Nephron (organoid): ENCODE results near the gene TNFSF15.

Experiments used
- H3K27ac Mint-ChIP-seq, 3 experiments: 2 replicates each; pipeline ENCODE4 v1.8.0; 2020; ENCODE audit warnings: mixed read lengths in 3 of 3, mild to moderate bottlenecking in 2 of 3, moderate library complexity in 1 of 3
- H3K27me3 Mint-ChIP-seq: 2 replicates; pipeline ENCODE4 v1.8.0; 2021; ENCODE audit warnings: low read depth, mild to moderate bottlenecking, moderate library complexity, mixed read lengths
- H3K36me3 Mint-ChIP-seq: 2 replicates; pipeline ENCODE4 v1.8.0; 2020; ENCODE audit warnings: low read depth, mixed read lengths
- H3K4me1 Mint-ChIP-seq: 2 replicates; pipeline ENCODE4 v1.8.0; 2020; ENCODE audit warnings: mixed read lengths
- H3K4me3 Mint-ChIP-seq, 3 experiments: 2 replicates each; pipeline ENCODE4 v1.8.0; 2020; ENCODE audit warnings: mild to moderate bottlenecking in 3 of 3, mixed read lengths in 3 of 3, moderate library complexity in 2 of 3
- H3K9me3 Mint-ChIP-seq: 2 replicates; pipeline ENCODE4 v1.8.0; 2020; ENCODE audit warnings: mixed read lengths
- TF ChIP-seq, protein P1 (sequence below), 3 experiments: fragments of 200-600 bp; sonication (generic); IDR thresholded peaks; one replicate each; pipeline ENCODE4 v1.5.0; 2021; ENCODE audit warnings: antibody characterized with exemption in 3 of 3; ENCODE audit not compliant: unreplicated experiment in 3 of 3

TNFSF15 gene

DNA sequence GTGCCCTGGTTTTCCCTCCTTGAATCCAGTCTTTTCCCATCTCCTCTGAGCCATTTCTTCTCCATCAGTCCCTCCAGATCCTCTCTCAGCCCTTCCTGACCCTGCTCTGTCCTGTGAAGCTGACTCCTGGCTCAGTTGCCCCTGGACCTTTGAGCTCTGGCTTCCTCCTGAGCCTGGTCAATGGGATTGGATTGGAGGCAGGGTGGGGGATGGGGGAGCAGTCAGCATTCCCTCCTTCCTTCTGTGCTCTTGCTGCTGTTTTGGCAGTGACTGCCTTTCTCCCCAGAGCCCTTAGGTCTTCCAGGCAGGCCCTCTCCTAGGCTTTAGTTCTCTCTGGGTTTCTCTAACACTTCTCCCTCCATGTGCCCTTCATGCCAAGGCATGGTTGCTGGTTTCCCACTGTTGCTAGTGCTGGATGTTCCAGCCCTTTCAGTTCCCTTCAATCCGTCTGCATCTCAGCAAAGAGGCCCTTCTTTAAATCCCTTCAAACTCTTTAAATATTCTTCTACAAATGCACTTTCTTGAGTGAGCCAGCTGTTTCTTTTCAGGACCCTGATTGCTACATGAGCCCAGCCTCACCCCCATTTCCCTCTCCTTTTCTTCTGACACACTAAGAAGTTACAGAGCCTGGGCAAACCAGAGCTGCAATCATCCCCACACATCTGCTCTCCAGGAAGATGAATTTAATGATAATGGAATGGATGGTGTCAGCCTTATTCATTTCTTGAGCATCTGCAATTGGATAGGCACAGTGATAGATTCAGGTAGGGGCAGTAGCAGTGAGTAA, 2.2 kb downstream of the TNFSF15 start:
- no peaks in the 10 kb centered on the region for H3K9me3 Mint-ChIP-seq
- TF ChIP-seq, protein P1, sequence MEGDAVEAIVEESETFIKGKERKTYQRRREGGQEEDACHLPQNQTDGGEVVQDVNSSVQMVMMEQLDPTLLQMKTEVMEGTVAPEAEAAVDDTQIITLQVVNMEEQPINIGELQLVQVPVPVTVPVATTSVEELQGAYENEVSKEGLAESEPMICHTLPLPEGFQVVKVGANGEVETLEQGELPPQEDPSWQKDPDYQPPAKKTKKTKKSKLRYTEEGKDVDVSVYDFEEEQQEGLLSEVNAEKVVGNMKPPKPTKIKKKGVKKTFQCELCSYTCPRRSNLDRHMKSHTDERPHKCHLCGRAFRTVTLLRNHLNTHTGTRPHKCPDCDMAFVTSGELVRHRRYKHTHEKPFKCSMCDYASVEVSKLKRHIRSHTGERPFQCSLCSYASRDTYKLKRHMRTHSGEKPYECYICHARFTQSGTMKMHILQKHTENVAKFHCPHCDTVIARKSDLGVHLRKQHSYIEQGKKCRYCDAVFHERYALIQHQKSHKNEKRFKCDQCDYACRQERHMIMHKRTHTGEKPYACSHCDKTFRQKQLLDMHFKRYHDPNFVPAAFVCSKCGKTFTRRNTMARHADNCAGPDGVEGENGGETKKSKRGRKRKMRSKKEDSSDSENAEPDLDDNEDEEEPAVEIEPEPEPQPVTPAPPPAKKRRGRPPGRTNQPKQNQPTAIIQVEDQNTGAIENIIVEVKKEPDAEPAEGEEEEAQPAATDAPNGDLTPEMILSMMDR (IDR thresholded peaks at IDR 0.05; ENCODE audit: unreplicated experiment in 3 of 3): no peak
- peaks cover 52% of the 10 kb centered on the region for H3K4me1 Mint-ChIP-seq
- peak overlapping the region; percentile 55 to 79 (median 73) for H3K4me3 Mint-ChIP-seq
- peaks cover 11% of the 10 kb centered on the region for H3K36me3 Mint-ChIP-seq
- H3K27ac Mint-ChIP-seq: peak overlapping the region; percentile 95 to 98 (median 96)
- H3K27me3 Mint-ChIP-seq: peaks cover 3% of the 10 kb centered on the region

DNA sequence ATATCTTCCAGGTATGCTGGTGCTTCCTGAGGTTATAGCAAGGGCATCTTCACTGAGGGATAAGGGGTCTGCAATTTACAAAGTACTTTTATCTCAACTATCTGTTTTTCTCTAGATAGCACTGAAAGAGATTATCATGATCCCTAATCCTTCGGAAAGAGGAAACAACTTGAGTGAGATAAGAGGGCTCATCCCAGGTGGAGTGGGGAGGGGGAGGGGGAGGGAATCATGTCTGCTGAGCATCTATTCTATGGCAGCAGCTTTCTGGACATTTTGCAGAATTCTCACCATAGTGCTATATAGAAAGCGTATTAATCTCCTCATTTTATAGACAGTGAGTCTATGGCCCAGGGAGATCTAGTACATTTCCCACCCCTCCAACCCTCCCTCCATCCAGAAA, 5.9 kb downstream of the TNFSF15 start:
- TF ChIP-seq, protein P1 (IDR thresholded peaks at IDR 0.05; ENCODE audit: unreplicated experiment in 3 of 3): no peak
- Mint-ChIP-seq H3K36me3 (peaks cover 11% of the 10 kb centered on the region), H3K27me3 (peaks cover 3% of the 10 kb centered on the region), H3K9me3 (no peaks in the 10 kb centered on the region), H3K27ac (peak overlapping the region in 2 of 3 experiments; percentile 77 to 81), H3K4me1 (peaks cover 36% of the 10 kb centered on the region), H3K4me3 (no peak overlapping the region)

DNA sequence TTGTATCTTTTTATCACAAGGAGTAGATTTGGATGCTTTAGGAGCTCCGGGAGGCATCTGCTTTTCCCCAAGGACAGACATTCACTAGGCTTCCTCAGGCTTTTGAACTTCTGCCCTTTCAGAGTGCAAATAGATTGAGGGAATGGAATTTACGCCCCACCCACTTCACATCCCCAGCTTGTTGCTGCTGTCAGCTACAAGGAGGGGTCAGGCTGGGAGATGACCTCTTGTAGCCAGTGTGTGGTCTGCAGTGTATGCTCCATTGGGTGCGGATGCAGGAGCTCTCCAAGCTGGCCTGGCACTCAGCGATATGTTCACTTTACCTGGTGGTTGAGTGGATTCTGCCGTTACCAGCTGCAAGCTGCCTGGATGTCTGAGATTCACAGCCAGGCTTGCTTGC, 6.4 kb downstream of the TNFSF15 start:
- no peak overlapping the region for H3K4me3 Mint-ChIP-seq
- TF ChIP-seq, protein P1 (IDR thresholded peaks at IDR 0.05; ENCODE audit: unreplicated experiment in 3 of 3): no peak
- peaks cover 3% of the 10 kb centered on the region for H3K27me3 Mint-ChIP-seq
- peaks cover 11% of the 10 kb centered on the region for H3K36me3 Mint-ChIP-seq
- H3K27ac Mint-ChIP-seq: peak overlapping the region; percentile 77 to 82 (median 81)
- H3K4me1 Mint-ChIP-seq: peaks cover 31% of the 10 kb centered on the region
- H3K9me3 Mint-ChIP-seq: no peaks in the 10 kb centered on the region

DNA sequence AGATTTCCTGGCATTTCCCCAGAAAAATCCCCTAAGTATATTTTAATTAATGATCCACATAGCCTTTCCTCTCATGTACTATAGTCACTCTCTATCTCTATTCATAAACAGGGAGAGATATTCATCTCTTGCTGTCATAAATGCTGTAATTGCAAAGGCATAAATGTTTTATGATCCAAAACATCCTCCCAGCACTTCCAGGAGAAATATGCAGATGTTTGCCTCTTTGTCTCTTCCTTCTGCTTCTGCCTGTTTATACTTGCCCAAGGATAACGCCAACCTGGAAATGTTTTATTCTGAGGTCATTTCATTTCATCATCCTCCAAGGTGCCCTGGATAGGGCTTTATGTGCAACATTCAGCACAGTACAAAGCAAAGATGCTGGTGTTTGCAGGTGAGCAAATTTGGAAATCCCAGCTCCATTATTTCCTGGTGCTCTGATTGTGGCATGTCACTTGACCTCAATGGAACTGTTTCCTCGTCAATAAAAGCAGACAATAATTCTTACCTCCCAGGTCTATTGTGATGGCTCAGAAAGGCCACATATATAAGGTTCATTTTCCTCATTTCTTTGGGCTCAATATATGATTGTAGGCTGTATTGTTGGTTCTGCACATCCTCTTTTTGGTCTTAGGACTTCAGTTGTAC, 6.9 kb downstream of the TNFSF15 start:
- TF ChIP-seq, protein P1 (IDR thresholded peaks at IDR 0.05; ENCODE audit: unreplicated experiment in 3 of 3): no peak
- H3K36me3 Mint-ChIP-seq: peaks cover 11% of the 10 kb centered on the region
- peaks cover 26% of the 10 kb centered on the region for H3K4me1 Mint-ChIP-seq
- no peak overlapping the region for H3K4me3 Mint-ChIP-seq
- H3K27me3 Mint-ChIP-seq: peaks cover 3% of the 10 kb centered on the region
- H3K27ac Mint-ChIP-seq: peak overlapping the region; percentile 77 to 82 (median 81)
- H3K9me3 Mint-ChIP-seq: no peaks in the 10 kb centered on the region

DNA sequence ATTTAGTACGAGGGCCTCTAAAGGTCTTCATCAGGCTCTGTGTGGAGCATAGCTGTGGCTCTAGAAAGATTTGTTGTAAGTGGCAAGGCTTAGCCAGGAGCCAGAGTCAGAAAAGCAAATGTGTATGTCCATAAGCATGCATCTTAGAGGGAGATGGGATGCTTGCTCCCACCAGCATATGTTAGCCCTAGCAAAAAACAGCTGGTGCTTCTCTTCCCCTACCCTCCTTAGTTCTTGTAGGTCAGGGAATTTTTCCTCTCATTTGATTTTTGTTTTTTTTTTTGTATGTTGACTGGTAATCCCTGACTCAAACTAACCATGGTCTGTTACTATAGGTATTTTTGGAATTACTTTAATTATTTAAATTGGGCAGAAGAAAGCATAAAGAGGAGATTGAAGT, 7.7 kb downstream of the TNFSF15 start:
- Mint-ChIP-seq H3K36me3 (peaks cover 9% of the 10 kb centered on the region), H3K4me1 (peaks cover 18% of the 10 kb centered on the region), H3K9me3 (no peaks in the 10 kb centered on the region), H3K27me3 (peaks cover 3% of the 10 kb centered on the region), H3K27ac (peak overlapping the region; percentile 77 to 82 (median 81)), H3K4me3 (no peak overlapping the region)
- TF ChIP-seq, protein P1 (IDR thresholded peaks at IDR 0.05; ENCODE audit: unreplicated experiment in 3 of 3): no peak
